H54 (cell line): ENCODE results near the gene SYTL4.
"Not testable (repeated sequence)": the region's sequence is repeated elsewhere in the genome, so short reads cannot be mapped to it uniquely, and the experiment has no call there.

Source experiments
- DNase-seq: peaks from one replicate; pipeline ENCODE4 v3.0.0; 2011; ENCODE audit warnings: low spot score, mixed read lengths; ENCODE audit not compliant: insufficient read length
- FAIRE-seq: peaks from 3 replicates; lab custom pipeline; 2011; peaks lifted over from hg19 to GRCh38; lab: Jason Lieb, UNC
- POLR2A ChIP-seq: IDR thresholded peaks from 2 replicates; pipeline ENCODE4 v1.6.1; 2011; ENCODE audit warnings: low read depth, mild to moderate bottlenecking, low read length

SYTL4 gene

GRCh38 chrX:100731441-100732281, at the start of gene SYTL4:
SYTL4 (minus strand) TSS chrX:100732121; CDS start chrX:100702037, 30,084 bp downstream.
- FAIRE-seq = no peak
- TF ChIP-seq POLR2A = no peak
- DNase-seq = peak; percentile 50

DNA sequence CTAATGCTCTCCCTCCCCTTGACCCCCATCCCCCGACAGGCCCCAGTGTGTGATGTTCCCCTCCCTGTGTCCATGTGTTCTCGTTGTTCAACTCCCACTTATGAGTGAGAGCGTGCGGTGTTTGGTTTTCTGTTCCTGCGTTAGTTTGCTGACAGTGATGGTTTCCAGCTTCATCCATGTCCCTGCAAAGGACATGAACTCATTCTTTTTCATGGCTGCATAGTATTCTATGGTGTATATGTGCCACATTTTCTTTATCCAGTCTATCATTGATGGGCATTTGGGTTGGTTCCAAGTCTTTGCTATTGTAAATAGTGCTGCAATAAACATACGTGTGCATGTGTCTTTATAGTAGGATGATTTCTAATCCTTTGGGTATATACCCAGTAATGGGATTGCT, 37.5 kb upstream of the SYTL4 start:
- FAIRE-seq, DNase-seq: not testable (repeated sequence)

DNA sequence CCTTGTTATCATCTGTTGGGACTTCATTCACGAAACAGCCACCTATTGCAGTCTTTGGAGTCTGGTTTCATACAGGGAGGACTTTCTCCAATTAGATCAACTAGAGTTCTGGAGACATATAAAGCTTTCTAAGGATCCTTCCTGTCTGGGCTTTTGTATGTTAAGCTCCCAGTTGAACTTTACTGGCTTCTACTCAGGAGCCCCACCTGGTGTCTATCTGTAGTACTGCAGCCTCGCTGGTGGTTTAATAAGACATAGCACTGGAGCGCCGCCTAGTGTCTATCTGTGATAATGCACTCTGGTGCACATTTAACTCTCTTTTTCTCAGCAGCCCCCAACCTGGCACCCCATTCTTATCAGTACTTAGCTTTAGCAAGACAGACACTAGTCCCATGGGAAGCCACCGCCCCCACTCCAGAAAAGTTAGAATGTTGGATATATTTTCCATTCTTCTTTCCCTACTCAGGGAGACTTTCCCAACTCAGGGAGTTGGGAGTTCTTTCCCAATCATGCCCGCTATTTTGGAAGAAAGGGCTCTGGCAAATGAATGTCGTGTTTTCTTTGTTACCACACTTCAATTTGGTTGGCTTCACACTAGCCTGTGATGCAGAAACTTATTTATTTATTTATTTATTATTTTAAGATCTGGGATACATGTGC, 36.9 kb upstream of the SYTL4 start:
- peak; percentile 35 for DNase-seq
- peak; percentile 80 for FAIRE-seq
- no peak for TF ChIP-seq POLR2A

GRCh38 chrX:100750883-100751282, 19.0 kb upstream of the SYTL4 start:
- DNase-seq = no peak
- no peak for TF ChIP-seq POLR2A
- FAIRE-seq = no peak

GRCh38 chrX:100748108-100748507, 16.2 kb upstream of the SYTL4 start:
- TF ChIP-seq POLR2A = no peak
- DNase-seq (no peak), FAIRE-seq (no peak)

DNA sequence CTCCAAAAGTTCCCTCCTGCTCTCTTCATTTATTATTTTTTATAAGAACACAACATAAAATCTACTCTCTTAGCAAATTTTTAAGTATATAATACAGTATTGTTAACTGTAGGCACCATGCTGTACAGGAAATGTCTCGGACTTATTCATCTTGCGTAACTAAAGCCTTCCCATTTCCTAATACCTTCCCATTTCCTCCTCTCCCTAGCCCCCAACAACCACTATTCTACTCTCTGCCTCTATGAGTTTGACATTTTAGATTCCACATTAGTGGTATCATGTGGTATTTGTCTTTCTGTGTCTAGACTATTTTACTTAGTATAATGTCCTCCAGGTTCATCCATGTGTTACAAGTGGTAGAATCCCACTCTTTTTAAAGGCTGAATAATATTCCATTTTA, 15.8 kb upstream of the SYTL4 start:
- no peak for TF ChIP-seq POLR2A
- no peak for DNase-seq
- FAIRE-seq = no peak

- no peak for FAIRE-seq
- TF ChIP-seq POLR2A = no peak
Measured at GRCh38 chrX:100747090-100747489, 15.2 kb upstream of the SYTL4 start.

GRCh38 chrX:100745806-100746537, 14.1 kb upstream of the SYTL4 start:
- DNase-seq = no peak
- no peak for TF ChIP-seq POLR2A
- FAIRE-seq = no peak

More at GRCh38 chrX:100747090-100747489, 15.2 kb upstream of the SYTL4 start:
- DNase-seq = no peak

- TF ChIP-seq POLR2A = no peak
- FAIRE-seq = no peak
Measured at GRCh38 chrX:100745205-100745604, 13.3 kb upstream of the SYTL4 start.

GRCh38 chrX:100743009-100743607, 11.2 kb upstream of the SYTL4 start:
- TF ChIP-seq POLR2A = no peak
- FAIRE-seq (no peak), DNase-seq (no peak)

More at GRCh38 chrX:100745205-100745604, 13.3 kb upstream of the SYTL4 start:
- DNase-seq = no peak

DNA sequence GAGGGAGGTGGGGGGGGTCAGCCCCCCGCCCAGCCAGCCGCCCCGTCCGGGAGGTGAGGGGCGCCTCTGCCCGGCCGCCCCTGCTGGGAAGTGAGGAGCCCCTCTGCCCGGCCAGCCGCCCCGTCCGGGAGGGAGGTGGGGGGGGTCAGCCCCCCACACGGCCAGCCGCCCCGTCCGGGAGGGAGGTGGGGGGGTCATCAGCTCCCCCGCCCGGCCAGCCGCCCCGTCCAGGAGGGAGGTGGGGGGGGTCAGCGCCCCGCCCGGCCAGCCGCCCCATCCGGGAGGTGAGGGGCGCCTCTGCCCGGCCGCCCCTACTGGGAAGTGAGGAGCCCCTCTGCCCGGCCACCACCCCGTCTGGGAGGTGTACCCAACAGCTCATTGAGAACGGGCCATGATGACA, 7.9 kb downstream of the SYTL4 start:
- not testable (repeated sequence) for DNase-seq, FAIRE-seq

DNA sequence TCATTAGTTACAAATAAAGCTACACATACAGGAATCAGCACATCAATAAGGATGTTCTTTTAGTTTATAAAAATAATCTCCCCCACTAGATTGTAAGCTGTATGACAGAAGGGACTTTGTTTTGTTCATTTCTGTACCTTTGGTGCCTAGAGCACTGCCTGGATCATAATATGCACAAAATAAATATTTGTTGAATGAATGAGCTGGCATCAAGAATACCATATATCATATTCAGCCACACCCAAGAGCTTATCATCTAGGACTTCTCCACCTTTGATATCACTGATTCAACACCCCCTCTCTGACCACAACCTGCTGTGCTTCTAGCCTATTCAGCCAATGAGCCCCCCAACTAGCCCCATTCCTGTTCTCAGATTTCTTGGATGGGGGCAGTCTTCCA, 10.6 kb downstream of the SYTL4 start:
- FAIRE-seq (no peak), DNase-seq (no peak)
- no peak for TF ChIP-seq POLR2A

DNA sequence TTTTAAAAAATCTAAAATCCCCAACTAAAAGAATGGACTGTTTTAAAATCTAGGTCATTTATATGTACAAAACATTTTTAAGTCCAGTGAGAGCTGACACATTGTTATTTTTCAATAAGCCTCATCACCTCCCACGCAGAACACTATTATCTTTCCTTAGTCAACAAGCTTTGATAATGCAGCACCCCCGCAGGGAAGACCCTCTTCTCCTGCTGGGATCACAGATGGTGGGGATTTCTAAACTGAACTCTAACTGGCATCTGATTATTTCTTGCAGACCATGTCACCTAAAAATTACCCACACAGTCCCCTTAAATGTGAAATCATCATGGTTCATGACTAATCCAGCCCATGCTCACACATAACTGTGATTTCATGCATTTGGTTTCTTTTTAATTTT, 11.6 kb downstream of the SYTL4 start:
- DNase-seq = no peak
- TF ChIP-seq POLR2A = no peak
- FAIRE-seq = no peak

GRCh38 chrX:100719139-100719538, 12.8 kb downstream of the SYTL4 start:
- FAIRE-seq = no peak
- no peak for TF ChIP-seq POLR2A
- DNase-seq = no peak
